Suprapubic skin (tissue), 3 donors: ENCODE results near the gene GSTK1.

Experiments used
- EP300 ChIP-seq: sonication (generic); formaldehyde crosslinking; IDR thresholded peaks from one replicate; pipeline ENCODE4 v1.6.1; 2017; ENCODE audit warnings: antibody characterized with exemption
- POLR2A ChIP-seq, 2 donors: fragments of 450-650 bp; IDR thresholded peaks; one replicate each; pipeline ENCODE4 v1.6.1; 2017; ENCODE audit warnings: antibody characterized with exemption in 2 of 2, mild to moderate bottlenecking in 2 of 2, moderate library complexity in 2 of 2
- TF ChIP-seq, protein P1 (sequence below), 2 donors: fragments of 200-600 bp in 1 of 2; fragments of 450-650 bp in 1 of 2; sonication (generic) in 1 of 2; IDR thresholded peaks; one replicate each; pipeline ENCODE4 v1.5.1; 2016 to 2019; ENCODE audit warnings: antibody characterized with exemption in 2 of 2, mild to moderate bottlenecking in 1 of 2, moderate library complexity in 1 of 2

DNA sequence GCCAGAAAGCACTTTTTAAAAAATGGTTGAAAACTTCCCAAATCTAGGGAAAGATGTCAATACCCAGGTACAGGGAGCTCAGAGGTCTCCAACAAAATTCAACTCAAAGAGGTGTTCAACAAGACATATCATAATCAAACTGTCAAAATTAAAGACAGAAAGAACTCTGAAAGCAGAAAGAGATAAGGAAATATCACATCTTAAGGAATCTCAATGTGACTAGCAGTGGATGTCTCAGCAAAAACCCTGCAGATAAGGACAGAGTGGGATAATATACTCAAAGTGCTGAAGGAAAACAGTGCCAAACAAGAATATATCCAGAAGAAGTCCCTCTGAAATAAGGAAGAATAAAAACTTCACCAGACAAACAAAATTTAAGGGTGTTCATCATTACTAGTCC lies 13.0 kb upstream of the GSTK1 start:
- TF ChIP-seq, protein P1, sequence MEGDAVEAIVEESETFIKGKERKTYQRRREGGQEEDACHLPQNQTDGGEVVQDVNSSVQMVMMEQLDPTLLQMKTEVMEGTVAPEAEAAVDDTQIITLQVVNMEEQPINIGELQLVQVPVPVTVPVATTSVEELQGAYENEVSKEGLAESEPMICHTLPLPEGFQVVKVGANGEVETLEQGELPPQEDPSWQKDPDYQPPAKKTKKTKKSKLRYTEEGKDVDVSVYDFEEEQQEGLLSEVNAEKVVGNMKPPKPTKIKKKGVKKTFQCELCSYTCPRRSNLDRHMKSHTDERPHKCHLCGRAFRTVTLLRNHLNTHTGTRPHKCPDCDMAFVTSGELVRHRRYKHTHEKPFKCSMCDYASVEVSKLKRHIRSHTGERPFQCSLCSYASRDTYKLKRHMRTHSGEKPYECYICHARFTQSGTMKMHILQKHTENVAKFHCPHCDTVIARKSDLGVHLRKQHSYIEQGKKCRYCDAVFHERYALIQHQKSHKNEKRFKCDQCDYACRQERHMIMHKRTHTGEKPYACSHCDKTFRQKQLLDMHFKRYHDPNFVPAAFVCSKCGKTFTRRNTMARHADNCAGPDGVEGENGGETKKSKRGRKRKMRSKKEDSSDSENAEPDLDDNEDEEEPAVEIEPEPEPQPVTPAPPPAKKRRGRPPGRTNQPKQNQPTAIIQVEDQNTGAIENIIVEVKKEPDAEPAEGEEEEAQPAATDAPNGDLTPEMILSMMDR (IDR thresholded peaks at IDR 0.05), result no peak
- no peak for TF ChIP-seq EP300
- TF ChIP-seq POLR2A (IDR thresholded peaks at IDR 0.05), result no peak
